Measurements from ENCODE around the gene KAZN. TPM values are rescaled to one million over a fixed set of nuclear protein-coding genes. Genes with fewer than 3 reads are reported as not detected.

The KAZN gene
- total RNA-seq, 1 donor from 2014 or later, result 7.9 TPM

DNA sequence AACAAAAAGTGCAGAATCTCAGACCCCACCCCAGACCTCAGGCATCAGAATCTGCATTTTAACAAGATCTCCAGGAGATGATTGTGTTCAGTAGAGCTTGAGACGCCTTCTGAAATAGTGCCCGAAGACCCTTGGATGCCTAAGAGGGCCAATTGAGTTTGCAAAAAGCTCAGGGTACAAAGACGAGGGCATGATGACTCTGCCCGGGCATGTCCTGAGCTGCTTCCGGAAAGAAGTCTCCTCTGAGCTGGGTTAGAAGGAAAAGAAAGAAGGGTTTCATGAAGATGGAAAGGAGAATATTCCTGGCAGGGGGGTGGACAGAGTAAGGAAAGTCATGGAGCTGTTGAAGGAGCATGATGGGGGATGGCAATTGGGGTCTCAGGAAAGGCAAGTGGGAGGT, 308.9 kb downstream of the KAZN start:
- Mint-ChIP-seq H3K4me3 (ENCODE audit: unreplicated experiment) (no peak overlapping the region), H3K4me1 (ENCODE audit: low read depth, unreplicated experiment) (peaks cover 11% of the 10 kb centered on the region), H3K27ac (ENCODE audit: unreplicated experiment) (no peak overlapping the region), H3K36me3 (ENCODE audit: unreplicated experiment) (no peaks in the 10 kb centered on the region), H3K9me3 (ENCODE audit: unreplicated experiment) (peaks cover 2% of the 10 kb centered on the region), H3K27me3 (ENCODE audit: unreplicated experiment) (peaks cover 9% of the 10 kb centered on the region)
- DNase-seq, result no peak
- TF ChIP-seq, protein P1, sequence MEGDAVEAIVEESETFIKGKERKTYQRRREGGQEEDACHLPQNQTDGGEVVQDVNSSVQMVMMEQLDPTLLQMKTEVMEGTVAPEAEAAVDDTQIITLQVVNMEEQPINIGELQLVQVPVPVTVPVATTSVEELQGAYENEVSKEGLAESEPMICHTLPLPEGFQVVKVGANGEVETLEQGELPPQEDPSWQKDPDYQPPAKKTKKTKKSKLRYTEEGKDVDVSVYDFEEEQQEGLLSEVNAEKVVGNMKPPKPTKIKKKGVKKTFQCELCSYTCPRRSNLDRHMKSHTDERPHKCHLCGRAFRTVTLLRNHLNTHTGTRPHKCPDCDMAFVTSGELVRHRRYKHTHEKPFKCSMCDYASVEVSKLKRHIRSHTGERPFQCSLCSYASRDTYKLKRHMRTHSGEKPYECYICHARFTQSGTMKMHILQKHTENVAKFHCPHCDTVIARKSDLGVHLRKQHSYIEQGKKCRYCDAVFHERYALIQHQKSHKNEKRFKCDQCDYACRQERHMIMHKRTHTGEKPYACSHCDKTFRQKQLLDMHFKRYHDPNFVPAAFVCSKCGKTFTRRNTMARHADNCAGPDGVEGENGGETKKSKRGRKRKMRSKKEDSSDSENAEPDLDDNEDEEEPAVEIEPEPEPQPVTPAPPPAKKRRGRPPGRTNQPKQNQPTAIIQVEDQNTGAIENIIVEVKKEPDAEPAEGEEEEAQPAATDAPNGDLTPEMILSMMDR (IDR thresholded peaks at IDR 0.05; ENCODE audit: partially characterized antibody, unreplicated experiment), result no peak

DNA sequence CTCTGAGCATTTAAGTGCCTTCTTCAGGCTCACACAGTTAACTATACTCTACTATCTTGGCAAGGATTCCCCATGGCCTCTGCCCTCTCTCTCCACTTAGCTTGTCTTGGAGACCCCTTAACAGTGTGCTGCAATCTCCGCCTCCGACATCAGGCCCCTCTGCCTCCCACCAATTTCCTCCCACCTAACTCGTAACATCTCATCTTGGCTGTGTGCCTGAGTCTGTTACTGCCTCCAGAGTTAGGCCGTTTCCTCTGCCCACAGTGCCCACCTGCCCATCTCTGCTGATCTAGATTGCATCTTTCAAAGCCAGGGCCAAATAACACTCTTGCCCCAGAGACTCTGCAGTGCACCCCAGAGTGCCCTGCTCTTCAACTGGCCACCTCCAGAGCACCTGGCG, 310.8 kb downstream of the KAZN start:
- TF ChIP-seq, protein P1 (IDR thresholded peaks at IDR 0.05; ENCODE audit: partially characterized antibody, unreplicated experiment), result no peak
- Mint-ChIP-seq H3K4me3 (ENCODE audit: unreplicated experiment) (no peak overlapping the region), H3K27ac (ENCODE audit: unreplicated experiment) (no peak overlapping the region), H3K4me1 (ENCODE audit: low read depth, unreplicated experiment) (peaks cover 13% of the 10 kb centered on the region), H3K9me3 (ENCODE audit: unreplicated experiment) (peaks cover 2% of the 10 kb centered on the region), H3K27me3 (ENCODE audit: unreplicated experiment) (peaks cover 9% of the 10 kb centered on the region), H3K36me3 (ENCODE audit: unreplicated experiment) (no peaks in the 10 kb centered on the region)
- DNase-seq, result no peak

DNA sequence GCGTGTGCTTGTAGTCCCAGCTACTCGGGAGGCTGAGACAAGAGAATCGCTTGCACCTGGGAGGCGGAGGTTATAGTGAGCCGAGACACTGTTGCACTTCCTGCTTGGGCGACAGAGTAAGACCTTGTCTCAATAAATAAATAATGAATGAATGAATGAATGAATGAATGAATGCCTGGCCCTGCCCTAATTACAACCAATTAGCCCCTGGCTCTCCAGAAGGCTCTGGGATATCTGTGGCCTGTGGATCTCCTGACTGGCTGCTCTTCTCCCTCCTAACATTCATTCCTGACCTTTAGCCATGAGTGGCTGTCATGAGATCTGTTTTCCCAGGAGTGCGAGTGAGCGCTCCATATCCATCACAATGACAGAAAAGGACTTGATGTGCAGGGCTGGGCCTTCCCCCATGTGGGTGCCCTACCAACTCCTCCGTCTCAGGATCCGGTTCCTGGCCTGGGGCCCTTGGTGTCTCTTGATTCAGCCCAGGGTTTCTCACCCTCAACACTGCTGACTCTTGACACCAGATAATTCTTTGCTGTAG, 311.5 kb downstream of the KAZN start:
- Mint-ChIP-seq H3K27ac (ENCODE audit: unreplicated experiment) (peak overlapping the region; percentile 46), H3K36me3 (ENCODE audit: unreplicated experiment) (no peaks in the 10 kb centered on the region), H3K27me3 (ENCODE audit: unreplicated experiment) (peaks cover 7% of the 10 kb centered on the region), H3K4me3 (ENCODE audit: unreplicated experiment) (no peak overlapping the region), H3K9me3 (ENCODE audit: unreplicated experiment) (peaks cover 2% of the 10 kb centered on the region), H3K4me1 (ENCODE audit: low read depth, unreplicated experiment) (peaks cover 13% of the 10 kb centered on the region)
- DNase-seq, result no peak
- TF ChIP-seq, protein P1 (IDR thresholded peaks at IDR 0.05; ENCODE audit: partially characterized antibody, unreplicated experiment), result no peak

DNA sequence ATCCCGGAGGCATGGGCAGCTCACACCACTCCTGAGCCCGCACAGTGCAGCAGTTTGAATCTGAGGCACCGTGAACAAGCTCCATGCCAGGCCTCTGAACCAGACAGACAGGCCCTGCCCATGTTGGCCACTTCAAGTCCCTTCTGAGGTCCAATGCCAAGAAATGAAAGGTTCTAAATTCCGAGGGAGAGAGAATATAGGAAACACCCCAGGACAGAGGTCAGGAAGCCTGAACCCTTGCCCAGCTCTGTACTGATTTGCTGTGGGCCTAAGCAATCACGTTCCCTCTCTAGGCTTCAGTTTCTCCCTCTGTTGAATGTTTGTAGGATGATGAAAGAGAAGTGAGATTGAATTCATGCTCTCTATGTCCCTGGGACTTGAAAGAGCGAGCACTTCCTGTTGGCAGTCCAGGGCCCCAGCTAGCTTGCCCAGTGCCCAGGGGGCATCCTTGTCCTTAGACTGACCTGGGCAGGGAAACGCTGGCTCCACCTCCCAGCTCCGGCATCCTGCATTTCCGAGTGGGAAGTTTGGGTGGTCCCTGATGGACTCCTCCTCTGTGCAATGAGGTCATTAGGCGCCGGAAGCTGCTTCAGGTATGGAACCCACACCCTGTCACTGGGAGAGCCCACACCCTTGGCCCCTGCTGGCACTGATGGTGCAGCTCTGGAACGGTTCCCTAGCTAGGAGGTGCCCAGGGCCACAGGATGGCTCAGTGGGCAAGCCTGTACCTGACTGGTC, 312.7 kb downstream of the KAZN start:
- Mint-ChIP-seq H3K4me1 (ENCODE audit: low read depth, unreplicated experiment) (peaks cover 12% of the 10 kb centered on the region), H3K4me3 (ENCODE audit: unreplicated experiment) (no peak overlapping the region), H3K36me3 (ENCODE audit: unreplicated experiment) (no peaks in the 10 kb centered on the region), H3K9me3 (ENCODE audit: unreplicated experiment) (peaks cover 2% of the 10 kb centered on the region), H3K27me3 (ENCODE audit: unreplicated experiment) (peaks cover 5% of the 10 kb centered on the region), H3K27ac (ENCODE audit: unreplicated experiment) (no peak overlapping the region)
- TF ChIP-seq, protein P1 (IDR thresholded peaks at IDR 0.05; ENCODE audit: partially characterized antibody, unreplicated experiment), result no peak
- DNase-seq, result no peak

DNA sequence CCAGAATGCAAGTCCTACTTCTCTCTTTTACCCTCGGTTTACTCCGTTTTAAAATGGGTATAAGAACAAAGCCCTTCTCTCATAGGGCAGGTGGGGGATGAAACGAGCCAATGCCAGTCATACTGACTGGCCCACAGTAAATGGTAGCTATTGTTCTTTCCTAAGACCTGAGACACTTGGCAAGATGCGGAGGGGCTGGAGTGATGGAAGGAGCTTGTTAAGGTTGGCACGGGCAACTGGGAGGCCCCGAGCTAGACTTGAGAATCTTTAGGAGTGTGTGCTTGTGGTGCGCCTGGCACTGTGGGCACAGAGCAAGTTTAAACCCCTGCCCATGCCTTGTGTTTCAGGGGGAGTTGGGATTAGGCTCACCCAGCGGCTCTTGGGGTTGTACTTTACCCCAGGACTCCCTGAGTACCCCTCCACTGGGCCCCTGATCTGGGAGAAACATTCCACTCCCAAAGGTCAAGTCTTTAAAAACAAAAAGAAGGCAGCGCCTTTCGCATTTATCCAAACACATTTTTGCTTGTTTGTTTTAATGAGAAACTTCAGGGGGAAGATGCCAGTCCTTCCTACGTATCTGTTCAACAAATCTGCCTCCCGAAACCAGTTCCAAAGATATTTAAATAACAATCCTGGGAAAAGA, 314.5 kb downstream of the KAZN start:
- no peak for DNase-seq
- H3K27ac Mint-ChIP-seq (ENCODE audit: unreplicated experiment), result no peak overlapping the region
- peaks cover 3% of the 10 kb centered on the region for H3K4me1 Mint-ChIP-seq (ENCODE audit: low read depth, unreplicated experiment)
- no peak overlapping the region for H3K4me3 Mint-ChIP-seq (ENCODE audit: unreplicated experiment)
- no peaks in the 10 kb centered on the region for H3K36me3 Mint-ChIP-seq (ENCODE audit: unreplicated experiment)
- H3K9me3 Mint-ChIP-seq (ENCODE audit: unreplicated experiment), result peaks cover 2% of the 10 kb centered on the region
- TF ChIP-seq, protein P1 (IDR thresholded peaks at IDR 0.05; ENCODE audit: partially characterized antibody, unreplicated experiment), result no peak
- peaks cover 2% of the 10 kb centered on the region for H3K27me3 Mint-ChIP-seq (ENCODE audit: unreplicated experiment)
